Measurements from ENCODE around the gene TNFAIP8L3. TPM values are rescaled to one million over a fixed set of nuclear protein-coding genes. Genes with fewer than 3 reads are reported as not detected.
"Not testable (repeated sequence)": the region's sequence is repeated elsewhere in the genome, so short reads cannot be mapped to it uniquely, and the experiment has no call there.

TNFAIP8L3 gene
- total RNA-seq (2021) (0.20 TPM in 1 of 2 replicates, not detected in the other), Bru-seq, nascent RNA (percentile 11 among the genes with signal in this experiment), BruChase-seq, experiment 1, labeled RNA remaining after a 2-hour chase (percentile 6 among the genes with signal in this experiment), BruChase-seq, experiment 2, labeled RNA remaining after a 6-hour chase (percentile 10 among the genes with signal in this experiment)
- long read RNA-seq: 0 reads

DNA sequence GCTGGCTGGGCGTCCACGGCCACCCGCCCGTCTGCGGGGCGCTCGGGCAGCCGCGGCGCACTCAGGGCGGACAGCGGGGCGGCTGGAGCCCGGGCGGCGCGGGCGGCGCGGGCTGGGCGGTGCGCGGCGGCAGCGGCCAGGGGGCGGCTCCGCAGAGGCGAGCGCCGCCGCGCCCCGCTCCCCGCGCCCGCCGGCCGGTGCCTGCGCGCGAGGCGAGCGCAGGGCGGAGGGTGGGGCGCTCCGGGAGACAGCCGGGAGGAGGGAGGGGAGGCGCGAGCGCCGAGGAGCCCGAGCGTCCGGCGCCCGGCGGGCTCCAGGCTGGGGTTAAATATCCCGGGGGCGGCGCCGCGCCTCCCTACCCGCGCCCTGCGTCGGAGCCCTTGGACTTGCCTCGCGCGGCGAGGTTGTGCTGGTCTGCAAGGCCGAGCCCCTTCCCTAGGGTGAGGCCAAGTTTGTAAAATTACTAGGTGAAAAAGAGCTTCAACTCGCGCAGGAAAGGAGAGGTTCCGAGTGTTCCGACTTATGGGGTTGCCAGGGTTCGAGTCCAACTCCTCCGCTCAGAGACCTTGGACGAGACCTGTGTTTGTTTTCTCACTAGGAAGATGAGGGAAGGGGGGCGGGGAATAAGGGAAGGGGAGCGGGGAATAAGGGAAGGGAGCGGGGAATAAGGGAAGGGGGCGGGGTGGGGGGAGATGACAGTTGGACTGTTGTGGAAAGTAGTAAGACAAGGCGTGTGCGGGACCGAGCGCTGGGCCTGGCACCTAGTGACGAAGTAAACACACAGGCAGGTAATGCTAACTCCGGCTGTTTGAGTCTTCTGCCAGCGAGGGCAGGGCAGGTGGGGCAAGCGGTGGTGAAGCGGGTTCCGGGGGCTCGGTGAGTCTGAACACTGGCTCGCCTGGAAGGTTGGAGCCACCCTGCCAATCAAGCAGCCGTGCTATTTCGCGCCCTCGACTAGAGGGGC, at the start of gene TNFAIP8L3:
TNFAIP8L3 (minus strand) TSS at position 301 of the 964 bp plus-strand sequence. CDS start 311 bp downstream, outside the sequence.
- intact Hi-C loops (cut with micrococcal nuclease; ENCODE audit: unreplicated experiment): no loop called here
- Histone ChIP-seq H4K20me1 (ENCODE audit: insufficient read depth) (no peaks in the 10 kb centered on the region), H3K4me3 (no peak within 1 kb of the TSS), H2AFZ (no peak within 1 kb of the TSS), H3F3A (ENCODE audit: insufficient read depth, low read depth) (no peaks in the 10 kb centered on the region), H3K27me3 (ENCODE audit: insufficient read depth, low read depth) (peaks cover 27% of the 10 kb centered on the region), H3K36me3 (ENCODE audit: low read depth) (no peaks in the 10 kb centered on the region), H3K9me3 (ENCODE audit: insufficient read depth, low read depth) (no peaks in the 10 kb centered on the region), H3K27ac (no peak within 1 kb of the TSS), H3K79me2 (ENCODE audit: low read depth) (no peaks in the 10 kb centered on the region), H3K4me1 (replicated peaks; ENCODE audit: insufficient read depth) (no peaks in the 10 kb centered on the region), H3K4me2 (peak within 1 kb of the TSS; percentile 62), H3K9me2 (ENCODE audit: insufficient read depth) (no peaks in the 10 kb centered on the region)
- peak in 1 of 2 experiments; percentile 24 for DNase-seq
- no TSS peak for BruUV-seq (replicated peaks)
- ChIA-PET CTCF (no interaction called here), POLR2A (ENCODE audit: unreplicated experiment) (no interaction called here)
- TF ChIP-seq EZH2 (IDR thresholded peaks at IDR 0.05; ENCODE audit: low read depth): no peak
- TF ChIP-seq, protein P1, sequence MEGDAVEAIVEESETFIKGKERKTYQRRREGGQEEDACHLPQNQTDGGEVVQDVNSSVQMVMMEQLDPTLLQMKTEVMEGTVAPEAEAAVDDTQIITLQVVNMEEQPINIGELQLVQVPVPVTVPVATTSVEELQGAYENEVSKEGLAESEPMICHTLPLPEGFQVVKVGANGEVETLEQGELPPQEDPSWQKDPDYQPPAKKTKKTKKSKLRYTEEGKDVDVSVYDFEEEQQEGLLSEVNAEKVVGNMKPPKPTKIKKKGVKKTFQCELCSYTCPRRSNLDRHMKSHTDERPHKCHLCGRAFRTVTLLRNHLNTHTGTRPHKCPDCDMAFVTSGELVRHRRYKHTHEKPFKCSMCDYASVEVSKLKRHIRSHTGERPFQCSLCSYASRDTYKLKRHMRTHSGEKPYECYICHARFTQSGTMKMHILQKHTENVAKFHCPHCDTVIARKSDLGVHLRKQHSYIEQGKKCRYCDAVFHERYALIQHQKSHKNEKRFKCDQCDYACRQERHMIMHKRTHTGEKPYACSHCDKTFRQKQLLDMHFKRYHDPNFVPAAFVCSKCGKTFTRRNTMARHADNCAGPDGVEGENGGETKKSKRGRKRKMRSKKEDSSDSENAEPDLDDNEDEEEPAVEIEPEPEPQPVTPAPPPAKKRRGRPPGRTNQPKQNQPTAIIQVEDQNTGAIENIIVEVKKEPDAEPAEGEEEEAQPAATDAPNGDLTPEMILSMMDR (conservative IDR thresholded peaks at IDR 0.05): no peak

DNA sequence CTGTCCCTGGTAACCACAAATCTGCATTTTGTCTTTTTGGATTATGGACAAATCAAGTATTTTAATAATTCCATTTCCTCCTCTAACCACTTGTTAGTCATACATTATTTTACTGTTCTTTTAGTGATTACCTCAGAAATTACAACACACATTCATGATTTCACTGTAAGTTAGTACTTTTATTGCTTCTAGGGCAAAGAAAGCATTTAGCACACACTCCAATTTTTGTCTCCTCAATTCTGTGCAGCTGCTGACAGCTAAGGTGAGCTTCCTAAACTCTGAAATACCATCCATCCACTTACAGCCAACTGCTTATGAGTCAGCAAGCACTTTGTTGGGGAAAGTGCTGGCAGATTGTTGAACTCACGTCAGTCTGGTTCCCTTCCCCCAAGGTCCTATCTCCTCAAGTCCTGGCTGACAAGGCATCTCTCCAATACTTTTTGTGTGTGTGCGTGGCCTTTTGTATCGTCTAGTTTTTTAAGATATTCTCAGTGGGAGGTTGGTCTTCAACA, 49.4 kb upstream of the TNFAIP8L3 start:
- no peak for TF ChIP-seq EZH2 (IDR thresholded peaks at IDR 0.05; ENCODE audit: low read depth)
- TF ChIP-seq, protein P1 (conservative IDR thresholded peaks at IDR 0.05): no peak
- ChIA-PET POLR2A (ENCODE audit: unreplicated experiment) (interaction anchor here (0.6 kb wide), 1 partner anchor 46 kb away, joined by 3 read pairs; no protein-coding TSS in a partner anchor), CTCF (no interaction called here)
- DNase-seq: no peak
- no peak overlapping the region for H2AFZ ChIP-seq
- H3K79me2 ChIP-seq (ENCODE audit: low read depth): no peaks in the 10 kb centered on the region
- H3K4me1 ChIP-seq (replicated peaks; ENCODE audit: insufficient read depth): no peaks in the 10 kb centered on the region
- no TSS peak for BruUV-seq (replicated peaks)
- H3K4me3 ChIP-seq: no peak overlapping the region
- no peaks in the 10 kb centered on the region for H3K36me3 ChIP-seq (ENCODE audit: low read depth)
- no peaks in the 10 kb centered on the region for H3F3A ChIP-seq (ENCODE audit: insufficient read depth, low read depth)
- intact Hi-C loops (cut with micrococcal nuclease; ENCODE audit: unreplicated experiment): no loop called here
- no peaks in the 10 kb centered on the region for H3K9me2 ChIP-seq (ENCODE audit: insufficient read depth)
- H3K27me3 ChIP-seq (ENCODE audit: insufficient read depth, low read depth): no peaks in the 10 kb centered on the region
- H3K4me2 ChIP-seq: no peak overlapping the region
- no peaks in the 10 kb centered on the region; the same call in 1 of the 2 replicates for H3K9me3 ChIP-seq (ENCODE audit: insufficient read depth, low read depth)
- no peak overlapping the region for H3K27ac ChIP-seq
- H4K20me1 ChIP-seq (ENCODE audit: insufficient read depth): no peaks in the 10 kb centered on the region

DNA sequence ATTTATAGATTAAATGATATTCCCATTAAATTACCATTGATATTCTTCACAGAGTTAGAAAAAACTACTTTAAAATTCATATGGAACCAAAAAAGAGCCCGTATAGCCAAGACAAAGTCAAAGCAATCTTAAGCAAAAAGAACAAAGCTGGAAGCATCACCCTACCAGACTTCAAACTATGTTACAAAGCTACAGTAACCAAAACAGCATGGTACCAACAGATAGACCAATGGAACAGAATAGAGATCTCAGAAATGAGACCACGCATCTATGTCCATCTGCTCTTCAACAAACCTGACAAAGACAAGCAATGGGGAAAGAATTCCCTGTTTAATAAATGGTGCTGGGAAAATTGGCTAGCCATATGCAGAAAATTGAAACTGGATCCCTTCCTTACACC, 45.6 kb upstream of the TNFAIP8L3 start:
- DNase-seq; CTCF ChIA-PET; H3K4me3 ChIP-seq; H3K27ac ChIP-seq; H3K27me3 ChIP-seq (ENCODE audit: insufficient read depth, low read depth); H2AFZ ChIP-seq; H3F3A ChIP-seq (ENCODE audit: insufficient read depth, low read depth); H4K20me1 ChIP-seq (ENCODE audit: insufficient read depth); intact Hi-C loops (cut with micrococcal nuclease; ENCODE audit: unreplicated experiment); H3K79me2 ChIP-seq (ENCODE audit: low read depth); H3K36me3 ChIP-seq (ENCODE audit: low read depth); BruUV-seq (replicated peaks); H3K9me3 ChIP-seq (ENCODE audit: insufficient read depth, low read depth); H3K9me2 ChIP-seq (ENCODE audit: insufficient read depth); H3K4me2 ChIP-seq; H3K4me1 ChIP-seq (replicated peaks; ENCODE audit: insufficient read depth); POLR2A ChIA-PET (ENCODE audit: unreplicated experiment): not testable (repeated sequence)
